ENCODE measurements around the gene SERPINA1. TPM values are rescaled to one million over a fixed set of nuclear protein-coding genes. Genes with fewer than 3 reads are reported as not detected.

SERPINA1 gene
- total RNA-seq, 1 experiment from 2014 or later, result 4.9 TPM

DNA sequence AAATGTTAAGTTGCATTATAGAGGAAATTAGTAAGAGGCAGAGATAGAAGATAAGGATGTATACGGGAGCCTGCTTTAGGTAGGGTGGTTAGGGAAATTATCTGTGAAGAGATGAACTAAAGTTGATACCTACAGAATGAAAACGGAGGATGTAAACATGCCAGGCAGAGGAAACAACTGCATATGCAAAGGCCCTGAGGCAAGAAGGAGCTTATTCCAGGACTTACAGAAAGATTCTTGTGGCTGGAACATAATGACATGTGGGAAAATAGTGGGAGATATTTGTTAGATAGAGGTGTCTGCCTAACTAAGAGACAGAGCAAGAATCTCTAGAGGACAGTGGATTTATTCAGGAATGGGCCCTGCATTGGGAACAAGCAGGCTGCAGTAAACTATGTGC lies 16.2 kb upstream of the SERPINA1 start:
- DNase-seq (ENCODE audit: low read depth, low spot score) (no peak), ATAC-seq (no peak)
- no TSS peak for BruUV-seq (replicated peaks)
- Histone ChIP-seq H3K36me3 (ENCODE audit: control insufficient read depth, insufficient read depth, low read length) (no peaks in the 10 kb centered on the region), H3K9me3 (ENCODE audit: control insufficient read depth, insufficient read depth, low read depth, low read length) (peaks cover 5% of the 10 kb centered on the region; the same call in 1 of the 2 replicates), H3K4me3 (ENCODE audit: low read depth in 2 of 2, low read length in 2 of 2) (no peak overlapping the region), H3K4me1 (ENCODE audit: control insufficient read depth, insufficient read depth, low read length) (no peaks in the 10 kb centered on the region), H3K27me3 (ENCODE audit: control insufficient read depth, insufficient read depth, low read length) (no peaks in the 10 kb centered on the region), H3K27ac (ENCODE audit: low read length) (no peak overlapping the region)
- in situ Hi-C loops (cut with HindIII; ENCODE audit: low pct_unique_long_range_greater_than_20kb, low sequenced_read_pairs), result no loop called here
- intact Hi-C loops (cut with micrococcal nuclease; ENCODE audit: unreplicated experiment), result no loop called here
- ChIA-PET CTCF (no interaction called here), POLR2A (no interaction called here)
- TF ChIP-seq POLR2AphosphoS5 (IDR thresholded peaks at IDR 0.05; ENCODE audit: low read depth, low read length) (no peak), SIN3A (IDR thresholded peaks at IDR 0.05; ENCODE audit: borderline replicate concordance, insufficient read depth, low read depth, low read length) (no peak), TCF7L2 (IDR thresholded peaks at IDR 0.05; ENCODE audit: low read depth, low read length) (no peak), REST (IDR thresholded peaks at IDR 0.05; ENCODE audit: insufficient read depth in 1 of 2, low read depth in 2 of 2, low read length in 1 of 2) (no peak), CTCF (IDR thresholded peaks at IDR 0.05) (no peak)

- no peak for ATAC-seq
- no peak for DNase-seq (ENCODE audit: low read depth, low spot score)
- in situ Hi-C loops (cut with HindIII; ENCODE audit: low pct_unique_long_range_greater_than_20kb, low sequenced_read_pairs) (no loop called here), intact Hi-C loops (cut with micrococcal nuclease; ENCODE audit: unreplicated experiment) (no loop called here)
- Histone ChIP-seq H3K9me3 (ENCODE audit: control insufficient read depth, insufficient read depth, low read depth, low read length) (peaks cover 5% of the 10 kb centered on the region; the same call in 1 of the 2 replicates), H3K27ac (ENCODE audit: low read length) (no peak overlapping the region), H3K4me1 (ENCODE audit: control insufficient read depth, insufficient read depth, low read length) (no peaks in the 10 kb centered on the region), H3K4me3 (ENCODE audit: low read depth in 2 of 2, low read length in 2 of 2) (no peak overlapping the region), H3K27me3 (ENCODE audit: control insufficient read depth, insufficient read depth, low read length) (no peaks in the 10 kb centered on the region), H3K36me3 (ENCODE audit: control insufficient read depth, insufficient read depth, low read length) (no peaks in the 10 kb centered on the region)
- no TSS peak for BruUV-seq (replicated peaks)
- CTCF ChIA-PET, result no interaction called here
- TF ChIP-seq TCF7L2 (IDR thresholded peaks at IDR 0.05; ENCODE audit: low read depth, low read length) (no peak), REST (IDR thresholded peaks at IDR 0.05; ENCODE audit: insufficient read depth in 1 of 2, low read depth in 2 of 2, low read length in 1 of 2) (no peak), SIN3A (IDR thresholded peaks at IDR 0.05; ENCODE audit: borderline replicate concordance, insufficient read depth, low read depth, low read length) (no peak), CTCF (IDR thresholded peaks at IDR 0.05) (no peak), POLR2AphosphoS5 (IDR thresholded peaks at IDR 0.05; ENCODE audit: low read depth, low read length) (no peak)
- POLR2A ChIA-PET, result no interaction called here
Observed at GRCh38 chr14:94403312-94403932, 15.0 kb upstream of the SERPINA1 start.

All from Panc1 (cell line).